ENCODE results near the gene MRPL38. TPM values are rescaled to one million over a fixed set of nuclear protein-coding genes. Genes with fewer than 3 reads are reported as not detected.

The MRPL38 gene
- total and polyA plus RNA-seq, 2 donors (not counting 1 experiment from before 2014, with no cell fraction given) = 126 to 127 TPM

GRCh38 chr17:75908201-75908600 is 3.5 kb upstream of the MRPL38 start:
- H3K27me3 Mint-ChIP-seq = no peaks in the 10 kb centered on the region
- Histone ChIP-seq H3K9ac (ENCODE audit: low read length) (no peak overlapping the region), H3K27ac (ENCODE audit: low read length in 2 of 2) (no peak overlapping the region), H3K79me2 (ENCODE audit: control insufficient read depth, insufficient read depth, low read length) (peaks cover 4% of the 10 kb centered on the region), H3K4me3 (ENCODE audit: control extremely low read depth in 1 of 5, extremely low read depth in 1 of 5, insufficient read depth in 1 of 5, low read depth in 2 of 5, low read length in 4 of 5) (no peak overlapping the region), H3K4me1 (ENCODE audit: control insufficient read depth in 2 of 2, insufficient read depth in 2 of 2, low read length in 2 of 2) (peaks cover 3 to 17% of the 10 kb centered on the region in 2 donors), H3K4me2 (replicated peaks; ENCODE audit: low read depth, low read length, poor library complexity, severe bottlenecking) (no peak overlapping the region), H3K9me3 (ENCODE audit: control extremely low read depth in 1 of 3, control insufficient read depth in 2 of 3, insufficient read depth in 1 of 3, low read length in 2 of 3) (no peaks in the 10 kb centered on the region), H3K36me3 (replicated peaks in 1 of 2; ENCODE audit: control extremely low read depth in 1 of 2, control insufficient read depth in 1 of 2, extremely low read depth in 1 of 2, insufficient read depth in 2 of 2, low read length in 1 of 2) (no peaks in the 10 kb centered on the region), H3K27me3 (replicated peaks in 1 of 4; ENCODE audit: control extremely low read depth in 1 of 4, control insufficient read depth in 3 of 4, insufficient read depth in 4 of 4, low read length in 3 of 4) (no peaks in the 10 kb centered on the region), H4K20me1 (ENCODE audit: control insufficient read depth, insufficient read depth, low read length, poor library complexity, severe bottlenecking) (no peaks in the 10 kb centered on the region), H2AFZ (ENCODE audit: insufficient read depth, low read depth, low read length, poor library complexity, severe bottlenecking) (no peak overlapping the region)
- no peak overlapping the region for H3K4me3 Mint-ChIP-seq
- H3K27ac Mint-ChIP-seq = no peak overlapping the region
- H3K4me1 Mint-ChIP-seq = peaks cover 8% of the 10 kb centered on the region
- DNase-seq (no peak), ATAC-seq (ENCODE audit: low read depth) (no peak)
- 100% methylated on average over 6 of the region's 6 CpGs for WGBS (ENCODE audit: insufficient coverage)
- POLR2A ChIA-PET = no interaction called here
- H3K9me3 Mint-ChIP-seq (ENCODE audit: insufficient read depth) = no peaks in the 10 kb centered on the region
- CTCF ChIA-PET = no interaction called here
- intact Hi-C loops (cut with micrococcal nuclease) = loop anchor here (10.0 kb wide), 1 partner anchor 357 kb away; the partner anchor contains the start of gene UBALD2
- TF ChIP-seq CTCF (IDR thresholded peaks at IDR 0.05) = no peak
- no peak for TF ChIP-seq EZH2 (IDR thresholded peaks at IDR 0.05; ENCODE audit: borderline replicate concordance, insufficient read depth, low read depth, low read length, poor library complexity, severe bottlenecking)

GRCh38 chr17:75906143-75906884 is 1.6 kb upstream of the MRPL38 start:
- H3K79me2 ChIP-seq (ENCODE audit: control insufficient read depth, insufficient read depth, low read length) = peaks cover 14% of the 10 kb centered on the region
- H3K9ac ChIP-seq (ENCODE audit: low read length) = no peak overlapping the region
- ChIA-PET POLR2A (interaction anchor here (0.7 to 1.2 kb wide), 2 partner anchors 52 to 450 kb away, joined by 3 to 4 read pairs; partner anchors contain the start of gene WBP2), CTCF (interaction anchor here (0.7 to 4.6 kb wide), 15 partner anchors 10 to 160 kb away, joined by 3 to 66 read pairs (median 5); partner anchors contain the start of genes ACOX1, FBF1, TEN1 and TRIM65)
- ATAC-seq (ENCODE audit: low read depth) (no peak), DNase-seq (no peak)
- intact Hi-C loops (cut with micrococcal nuclease) = loop anchor here (10.0 kb wide), 1 partner anchor 358 kb away; the partner anchor contains the start of gene UBALD2
- no peaks in the 10 kb centered on the region for H4K20me1 ChIP-seq (ENCODE audit: control insufficient read depth, insufficient read depth, low read length, poor library complexity, severe bottlenecking)
- H3K9me3 Mint-ChIP-seq (ENCODE audit: insufficient read depth) = no peaks in the 10 kb centered on the region
- peaks cover 3 to 17% of the 10 kb centered on the region in 2 donors for H3K4me1 ChIP-seq (ENCODE audit: control insufficient read depth in 2 of 2, insufficient read depth in 2 of 2, low read length in 2 of 2)
- peak overlapping the region; percentile 75 for H3K27ac Mint-ChIP-seq
- no peak overlapping the region for H3K4me3 ChIP-seq (ENCODE audit: control extremely low read depth in 1 of 5, extremely low read depth in 1 of 5, insufficient read depth in 1 of 5, low read depth in 2 of 5, low read length in 4 of 5)
- H3K27ac ChIP-seq (ENCODE audit: low read length in 2 of 2) = peak overlapping the region in 1 of 2 donors; percentile 43
- 100% methylated on average over 3 of the region's 10 CpGs for WGBS (ENCODE audit: insufficient coverage)
- peaks cover 0 to 10% of the 10 kb centered on the region in 2 experiments for H3K36me3 ChIP-seq (replicated peaks in 1 of 2; ENCODE audit: control extremely low read depth in 1 of 2, control insufficient read depth in 1 of 2, extremely low read depth in 1 of 2, insufficient read depth in 2 of 2, low read length in 1 of 2)
- H3K4me3 Mint-ChIP-seq = peak overlapping the region; percentile 53
- H3K9me3 ChIP-seq (ENCODE audit: control extremely low read depth in 1 of 3, control insufficient read depth in 2 of 3, insufficient read depth in 1 of 3, low read length in 2 of 3) = no peaks in the 10 kb centered on the region
- TF ChIP-seq CTCF (IDR thresholded peaks at IDR 0.05) (no peak), EZH2 (IDR thresholded peaks at IDR 0.05; ENCODE audit: borderline replicate concordance, insufficient read depth, low read depth, low read length, poor library complexity, severe bottlenecking) (no peak)
- H2AFZ ChIP-seq (ENCODE audit: insufficient read depth, low read depth, low read length, poor library complexity, severe bottlenecking) = no peak overlapping the region
- no peak overlapping the region for H3K4me2 ChIP-seq (replicated peaks; ENCODE audit: low read depth, low read length, poor library complexity, severe bottlenecking)
- H3K4me1 Mint-ChIP-seq = peaks cover 8% of the 10 kb centered on the region
- no peaks in the 10 kb centered on the region for H3K27me3 Mint-ChIP-seq
- H3K27me3 ChIP-seq (replicated peaks in 1 of 4; ENCODE audit: control extremely low read depth in 1 of 4, control insufficient read depth in 3 of 4, insufficient read depth in 4 of 4, low read length in 3 of 4) = no peaks in the 10 kb centered on the region
